Measurements from ENCODE around the gene TEK. TPM values are rescaled to one million over a fixed set of nuclear protein-coding genes. Genes with fewer than 3 reads are reported as not detected.

The TEK gene
- total RNA-seq, 1 donor from 2014 or later = 0.26 TPM

DNA sequence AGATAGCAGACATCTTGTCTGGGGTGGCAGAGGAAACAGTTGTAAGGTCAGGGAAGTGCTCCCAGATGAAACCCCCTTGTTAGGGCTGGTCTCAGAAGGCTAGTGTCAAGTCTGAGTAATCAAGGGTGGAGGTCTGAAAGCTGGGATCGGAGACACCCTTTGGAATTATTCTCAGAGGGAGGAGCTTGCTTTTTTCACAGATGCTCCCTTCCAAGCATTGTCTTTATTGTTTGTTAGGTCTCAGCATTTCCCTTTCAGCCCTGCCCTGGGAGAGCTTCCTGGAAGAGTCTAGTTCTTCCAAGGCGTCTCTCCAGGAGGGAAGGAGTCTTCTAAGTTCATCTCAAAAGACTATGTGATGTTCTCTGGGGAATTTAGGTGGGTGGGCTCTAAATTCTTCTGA, 3.2 kb downstream of the TEK start:
- no peak for DNase-seq (ENCODE audit: low read depth)
- FAIRE-seq = no peak
- Histone ChIP-seq H3K36me3 (ENCODE audit: control insufficient read depth, insufficient read depth, low read length) (no peaks in the 10 kb centered on the region), H3K4me3 (ENCODE audit: low read depth, low read length) (no peak overlapping the region), H3K27me3 (ENCODE audit: control insufficient read depth, insufficient read depth, low read length) (no peaks in the 10 kb centered on the region)
- TF ChIP-seq, protein P1, sequence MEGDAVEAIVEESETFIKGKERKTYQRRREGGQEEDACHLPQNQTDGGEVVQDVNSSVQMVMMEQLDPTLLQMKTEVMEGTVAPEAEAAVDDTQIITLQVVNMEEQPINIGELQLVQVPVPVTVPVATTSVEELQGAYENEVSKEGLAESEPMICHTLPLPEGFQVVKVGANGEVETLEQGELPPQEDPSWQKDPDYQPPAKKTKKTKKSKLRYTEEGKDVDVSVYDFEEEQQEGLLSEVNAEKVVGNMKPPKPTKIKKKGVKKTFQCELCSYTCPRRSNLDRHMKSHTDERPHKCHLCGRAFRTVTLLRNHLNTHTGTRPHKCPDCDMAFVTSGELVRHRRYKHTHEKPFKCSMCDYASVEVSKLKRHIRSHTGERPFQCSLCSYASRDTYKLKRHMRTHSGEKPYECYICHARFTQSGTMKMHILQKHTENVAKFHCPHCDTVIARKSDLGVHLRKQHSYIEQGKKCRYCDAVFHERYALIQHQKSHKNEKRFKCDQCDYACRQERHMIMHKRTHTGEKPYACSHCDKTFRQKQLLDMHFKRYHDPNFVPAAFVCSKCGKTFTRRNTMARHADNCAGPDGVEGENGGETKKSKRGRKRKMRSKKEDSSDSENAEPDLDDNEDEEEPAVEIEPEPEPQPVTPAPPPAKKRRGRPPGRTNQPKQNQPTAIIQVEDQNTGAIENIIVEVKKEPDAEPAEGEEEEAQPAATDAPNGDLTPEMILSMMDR (IDR thresholded peaks at IDR 0.05; ENCODE audit: insufficient read depth, low read length, severe bottlenecking) = no peak

DNA sequence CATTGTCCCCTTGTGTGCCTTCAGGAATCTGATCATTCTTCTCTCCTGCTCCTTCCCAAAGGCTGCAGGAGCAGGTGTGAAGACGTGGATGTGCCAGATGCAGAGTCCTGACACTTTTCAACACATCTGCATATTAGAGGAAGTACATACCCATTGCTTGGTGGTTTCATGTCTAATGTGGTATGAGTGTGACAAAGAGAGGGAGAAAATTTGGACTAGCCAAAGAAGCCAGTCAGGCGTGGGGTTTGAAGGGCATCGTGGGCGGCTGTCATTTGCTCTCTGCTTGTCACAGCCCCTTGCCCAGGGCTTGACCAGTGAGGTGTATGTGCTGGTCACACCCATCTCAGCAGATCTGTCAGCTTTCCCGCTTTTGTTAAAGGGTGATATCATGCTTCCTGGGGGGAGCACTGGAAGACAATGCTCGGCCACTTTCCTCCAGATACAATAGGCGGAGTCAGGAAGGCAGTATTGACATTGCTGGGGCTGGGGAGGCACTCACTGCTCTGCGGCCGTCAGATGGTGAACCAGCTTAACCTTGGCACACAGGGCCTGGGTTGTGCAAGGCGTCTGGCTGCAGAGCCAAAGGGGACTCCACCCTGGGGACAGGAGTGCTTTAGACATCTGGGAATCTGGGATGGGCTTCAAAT, 8.6 kb downstream of the TEK start:
- H3K4me3 ChIP-seq (ENCODE audit: low read depth, low read length) = no peak overlapping the region
- TF ChIP-seq, protein P1 (IDR thresholded peaks at IDR 0.05; ENCODE audit: insufficient read depth, low read length, severe bottlenecking) = no peak
- DNase-seq (ENCODE audit: low read depth) (peak; percentile 82), FAIRE-seq (no peak)
- no peaks in the 10 kb centered on the region for H3K36me3 ChIP-seq (ENCODE audit: control insufficient read depth, insufficient read depth, low read length)
- H3K27me3 ChIP-seq (ENCODE audit: control insufficient read depth, insufficient read depth, low read length) = no peaks in the 10 kb centered on the region

DNA sequence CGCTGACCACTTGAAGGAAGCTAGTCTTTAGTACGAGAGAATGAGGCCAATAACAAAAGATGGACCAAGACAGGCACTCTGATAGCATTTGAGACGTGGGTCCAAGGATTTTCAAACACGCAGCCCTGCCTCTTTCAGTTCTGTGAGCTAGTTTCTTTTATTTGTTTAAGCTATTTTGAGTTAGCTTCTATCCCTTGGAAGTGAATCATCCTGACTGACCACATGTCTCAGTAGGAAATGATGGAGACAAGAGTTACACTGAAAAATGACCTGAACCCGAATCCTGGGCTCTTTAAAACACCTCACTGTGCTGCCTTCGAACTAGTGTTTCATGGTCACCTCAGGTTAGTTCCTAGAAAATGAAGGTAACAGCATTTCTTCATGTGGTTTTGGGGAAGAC, 9.9 kb downstream of the TEK start:
- H3K36me3 ChIP-seq (ENCODE audit: control insufficient read depth, insufficient read depth, low read length) = no peaks in the 10 kb centered on the region
- H3K4me3 ChIP-seq (ENCODE audit: low read depth, low read length) = no peak overlapping the region
- DNase-seq (ENCODE audit: low read depth) = peak; percentile 67
- TF ChIP-seq, protein P1 (IDR thresholded peaks at IDR 0.05; ENCODE audit: insufficient read depth, low read length, severe bottlenecking) = no peak
- no peak for FAIRE-seq
- no peaks in the 10 kb centered on the region for H3K27me3 ChIP-seq (ENCODE audit: control insufficient read depth, insufficient read depth, low read length)

DNA sequence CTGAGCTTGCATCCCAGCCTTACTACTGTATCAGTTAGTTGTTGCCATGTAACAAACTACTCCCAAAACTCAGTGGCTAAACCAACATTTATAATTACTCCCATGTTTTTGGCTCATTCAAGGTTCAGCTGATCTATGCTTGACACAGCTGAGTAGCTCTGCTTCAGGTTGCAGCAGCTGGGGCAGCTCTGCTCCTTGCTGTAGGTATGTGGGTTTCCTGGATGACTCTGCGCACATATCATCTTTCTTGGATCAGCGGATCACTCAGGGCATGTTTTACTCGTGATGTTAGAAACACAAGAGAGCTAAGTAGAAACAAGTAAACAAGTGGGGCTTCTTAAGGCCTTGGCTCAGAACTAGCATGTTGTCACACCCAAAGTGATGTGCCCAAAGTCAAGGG, 15.1 kb downstream of the TEK start:
- FAIRE-seq (no peak), DNase-seq (ENCODE audit: low read depth) (peak; percentile 83)
- TF ChIP-seq, protein P1 (IDR thresholded peaks at IDR 0.05; ENCODE audit: insufficient read depth, low read length, severe bottlenecking) = no peak
- H3K4me3 ChIP-seq (ENCODE audit: low read depth, low read length) = no peak overlapping the region
- H3K36me3 ChIP-seq (ENCODE audit: control insufficient read depth, insufficient read depth, low read length) = no peaks in the 10 kb centered on the region
- H3K27me3 ChIP-seq (ENCODE audit: control insufficient read depth, insufficient read depth, low read length) = no peaks in the 10 kb centered on the region

DNA sequence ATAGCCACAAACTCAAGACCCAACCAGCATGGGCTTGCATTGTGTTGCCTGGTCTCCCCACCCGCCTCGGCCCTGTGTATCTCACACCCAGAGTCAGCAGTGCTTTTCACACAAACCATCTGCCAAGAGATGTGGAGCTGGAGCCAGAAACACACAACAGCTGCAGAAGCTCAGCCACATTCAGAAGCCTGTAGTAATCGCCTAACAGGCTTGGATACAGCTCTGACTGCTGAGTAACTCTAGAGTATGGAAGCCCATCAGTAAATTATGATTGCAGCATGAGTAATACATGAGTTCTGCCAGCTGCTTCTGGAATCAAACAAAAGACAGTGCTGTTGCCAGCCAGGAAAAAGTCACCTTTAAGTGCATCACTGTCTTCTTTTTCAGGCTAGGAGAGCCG, 16.0 kb downstream of the TEK start:
- Histone ChIP-seq H3K27me3 (ENCODE audit: control insufficient read depth, insufficient read depth, low read length) (no peaks in the 10 kb centered on the region), H3K36me3 (ENCODE audit: control insufficient read depth, insufficient read depth, low read length) (no peaks in the 10 kb centered on the region), H3K4me3 (ENCODE audit: low read depth, low read length) (no peak overlapping the region)
- peak; percentile 98 for FAIRE-seq
- peak; percentile 99 for DNase-seq (ENCODE audit: low read depth)
- TF ChIP-seq, protein P1 (IDR thresholded peaks at IDR 0.05; ENCODE audit: insufficient read depth, low read length, severe bottlenecking) = no peak

DNA sequence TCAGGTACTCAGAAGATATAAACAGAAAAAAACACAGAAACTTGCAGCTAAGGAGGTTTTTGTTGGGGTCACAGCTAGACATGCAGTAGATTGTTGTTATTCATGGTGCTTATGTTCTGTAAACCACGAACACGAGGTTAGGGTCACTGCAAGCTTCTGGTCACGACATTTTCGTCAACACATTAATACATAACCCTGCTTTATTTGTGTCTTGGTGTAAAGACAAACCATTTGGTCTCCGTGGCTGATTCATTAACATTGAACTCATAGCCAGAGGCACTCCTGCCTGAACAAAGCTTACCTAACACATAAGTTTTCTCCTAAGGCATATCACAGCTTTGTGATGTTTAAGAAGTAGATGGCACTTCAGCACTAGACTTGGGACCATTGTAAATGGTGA, 16.9 kb downstream of the TEK start:
- no peaks in the 10 kb centered on the region for H3K36me3 ChIP-seq (ENCODE audit: control insufficient read depth, insufficient read depth, low read length)
- no peak for FAIRE-seq
- no peak overlapping the region for H3K4me3 ChIP-seq (ENCODE audit: low read depth, low read length)
- TF ChIP-seq, protein P1 (IDR thresholded peaks at IDR 0.05; ENCODE audit: insufficient read depth, low read length, severe bottlenecking) = no peak
- no peaks in the 10 kb centered on the region for H3K27me3 ChIP-seq (ENCODE audit: control insufficient read depth, insufficient read depth, low read length)
- peak; percentile 86 for DNase-seq (ENCODE audit: low read depth)

Measured in bronchial epithelial cell (primary cell).